ENCODE results near the gene PTPRC.

GRCh38 chr1:198607714-198608113 is 31.1 kb upstream of the PTPRC start:
- TF ChIP-seq CTCF (IDR thresholded peaks at IDR 0.05; ENCODE audit: low read length): no peak
- no peak for TF ChIP-seq EZH2 (IDR thresholded peaks at IDR 0.05; ENCODE audit: borderline replicate concordance, low read length)

All from OCI-LY1 (cell line).